ENCODE measurements around the gene TRMU.
"Not testable (repeated sequence)": the region's sequence is repeated elsewhere in the genome, so short reads cannot be mapped to it uniquely, and the experiment has no call there.

The TRMU gene

GRCh38 chr22:46402505-46402904 is 67.0 kb downstream of the TRMU start:
- in situ Hi-C loops (cut with HindIII; ENCODE audit: low sequenced_read_pairs): no loop called here
- H3K4me3 ChIP-seq (ENCODE audit: low read depth, low read length): no peak overlapping the region
- TF ChIP-seq CTCF (IDR thresholded peaks at IDR 0.05; ENCODE audit: low read depth, low read length, missing control alignments): no peak
- no peak for DNase-seq (ENCODE audit: low read depth)

GRCh38 chr22:46403880-46404279 is 68.4 kb downstream of the TRMU start:
- in situ Hi-C loops (cut with HindIII; ENCODE audit: low sequenced_read_pairs); DNase-seq (ENCODE audit: low read depth); H3K4me3 ChIP-seq (ENCODE audit: low read depth, low read length): not testable (repeated sequence)

GRCh38 chr22:46405901-46406300 is 70.4 kb downstream of the TRMU start:
- no peak for TF ChIP-seq CTCF (IDR thresholded peaks at IDR 0.05; ENCODE audit: low read depth, low read length, missing control alignments)
- no peak overlapping the region for H3K4me3 ChIP-seq (ENCODE audit: low read depth, low read length)
- in situ Hi-C loops (cut with HindIII; ENCODE audit: low sequenced_read_pairs): no loop called here
- peak; percentile 12 for DNase-seq (ENCODE audit: low read depth)

GRCh38 chr22:46406349-46406748 is 70.8 kb downstream of the TRMU start:
- in situ Hi-C loops (cut with HindIII; ENCODE audit: low sequenced_read_pairs): no loop called here
- no peak for DNase-seq (ENCODE audit: low read depth)
- no peak overlapping the region for H3K4me3 ChIP-seq (ENCODE audit: low read depth, low read length)
- TF ChIP-seq CTCF (IDR thresholded peaks at IDR 0.05; ENCODE audit: low read depth, low read length, missing control alignments): no peak

- H3K4me3 ChIP-seq (ENCODE audit: low read depth, low read length): no peak overlapping the region
- no peak for TF ChIP-seq CTCF (IDR thresholded peaks at IDR 0.05; ENCODE audit: low read depth, low read length, missing control alignments)
- DNase-seq (ENCODE audit: low read depth): no peak
- in situ Hi-C loops (cut with HindIII; ENCODE audit: low sequenced_read_pairs): no loop called here
Observed at GRCh38 chr22:46406791-46407190, 71.3 kb downstream of the TRMU start.
